GM12878 (cell line): Measurements from ENCODE around the gene SF3B5. TPM values are rescaled to one million over a fixed set of nuclear protein-coding genes. Genes with fewer than 3 reads are reported as not detected.
"Not testable (repeated sequence)": the region's sequence is repeated elsewhere in the genome, so short reads cannot be mapped to it uniquely, and the experiment has no call there.

Source experiments
- ATAC-seq: fragments of 200-7000 bp; cut with Tn5 transposase; 3 replicates; pipeline ENCODE4 v1.9.1; 2020; ENCODE audit warnings: mild to moderate bottlenecking, moderate library complexity
- BruUV-seq: library from RNA; stranded (reverse); fragments of 400-500 nt; replicated peaks from 2 replicates; lab custom pipeline; 2021; lab: Mats Ljungman, UMichigan
- CTCF ChIA-PET: fragments of 300-600 bp; sonication (Branson Sonifier 250); formaldehyde crosslinking; extraction: SDS; loops from one replicate; lab custom pipeline; 2021; ENCODE audit warnings: inconsistent platforms; lab: Yijun Ruan, JAX
- POLR2A ChIA-PET: fragments of 350-600 bp; formaldehyde crosslinking; extraction: SDS; loops from one replicate; lab custom pipeline; 2021; ENCODE audit warnings: inconsistent platforms; lab: Charles Lee
- RAD21 ChIA-PET: fragments of 300-600 bp; sonication (Branson Sonifier 250); formaldehyde crosslinking; loops from one replicate; lab custom pipeline; 2023; ENCODE audit warnings: antibody characterized with exemption; ENCODE audit not compliant: unreplicated experiment; lab: Charles Lee
- SMC1A ChIA-PET: fragments of 300-600 bp; sonication (Branson Sonifier 250); formaldehyde crosslinking; loops from one replicate; lab custom pipeline; 2023; ENCODE audit not compliant: unreplicated experiment, uncharacterized antibody; lab: Charles Lee
- DNase-seq: peaks from one replicate; pipeline ENCODE4 v3.0.0-alpha.2; 2011; ENCODE audit warnings: low read depth, low spot score
- FAIRE-seq: peaks from 3 replicates; lab custom pipeline; 2011; peaks lifted over from hg19 to GRCh38; lab: Jason Lieb, UNC
- H2AFZ ChIP-seq: 2 replicates; pipeline ENCODE4 v1.6.0; 2011; ENCODE audit warnings: low read depth, low read length, control low read depth; ENCODE audit not compliant: control insufficient read depth
- H3K27ac ChIP-seq: 2 replicates; pipeline ENCODE4 v1.5.1; 2011; ENCODE audit warnings: control low read depth; ENCODE audit not compliant: control insufficient read depth, insufficient read depth
- H3K27me3 ChIP-seq, 2 experiments: replicated peaks in 1 of 2; 2 replicates each; pipeline versions ENCODE4 v1.6.0 to v1.6.1; 2011; ENCODE audit warnings: low read length in 1 of 2; ENCODE audit not compliant: control insufficient read depth in 2 of 2, insufficient read depth in 2 of 2
- H3K36me3 ChIP-seq, 2 experiments: 2 replicates each; pipeline ENCODE4 v1.5.1; 2011; ENCODE audit warnings: low read length in 1 of 2; ENCODE audit not compliant: control insufficient read depth in 2 of 2, insufficient read depth in 2 of 2
- H3K4me1 ChIP-seq: 2 replicates; pipeline ENCODE4 v1.6.1; 2011; ENCODE audit warnings: mild to moderate bottlenecking, low read length, moderate library complexity, mixed read lengths; ENCODE audit not compliant: control insufficient read depth, insufficient read depth
- H3K4me2 ChIP-seq: 2 replicates; pipeline ENCODE4 v1.6.0; 2011; ENCODE audit warnings: control low read depth; ENCODE audit not compliant: control insufficient read depth, insufficient read depth
- H3K4me3 ChIP-seq: fragments of 200-600 bp; sonication (generic); 2 replicates; pipeline ENCODE4 v1.5.1; 2016
- H3K79me2 ChIP-seq: 2 replicates; pipeline ENCODE4 v1.6.0; 2011; ENCODE audit warnings: low read length; ENCODE audit not compliant: control insufficient read depth, insufficient read depth
- H3K9ac ChIP-seq: 2 replicates; pipeline ENCODE4 v1.8.0; 2011; ENCODE audit warnings: low read length, control low read depth, mixed read lengths; ENCODE audit not compliant: control insufficient read depth, insufficient read depth
- H3K9me3 ChIP-seq: replicated peaks from 3 replicates; pipeline ENCODE4 v1.5.1; 2011; ENCODE audit warnings: mild to moderate bottlenecking, low read length; ENCODE audit not compliant: control insufficient read depth, insufficient read depth
- H4K20me1 ChIP-seq: 2 replicates; pipeline ENCODE4 v1.6.0; 2011; ENCODE audit not compliant: control insufficient read depth, insufficient read depth
- NBN ChIP-seq: fragments of 450-650 bp; IDR thresholded peaks from 2 replicates; pipeline ENCODE4 v1.6.1; 2016
- NRF1 ChIP-seq: conservative IDR thresholded peaks from 2 replicates; pipeline ENCODE4 v1.6.1; 2011; ENCODE audit warnings: mild to moderate bottlenecking, low read depth, low read length, improper control_type of control experiment
- RAD51 ChIP-seq: fragments of 450-650 bp; IDR thresholded peaks from 2 replicates; pipeline ENCODE4 v1.6.1; 2016; ENCODE audit warnings: moderate library complexity, mild to moderate bottlenecking, inconsistent platforms
- RCOR1 ChIP-seq: conservative IDR thresholded peaks from 2 replicates; pipeline ENCODE4 v1.6.1; 2012; ENCODE audit warnings: low read depth, low read length, improper control_type of control experiment
- RELA ChIP-seq: fragments of 450-650 bp; IDR thresholded peaks from 2 replicates; pipeline ENCODE4 v1.8.0; 2014; ENCODE audit warnings: borderline replicate concordance; ENCODE audit not compliant: partially characterized antibody
- REST ChIP-seq: IDR thresholded peaks from 2 replicates; pipeline ENCODE4 v1.6.1; 2012; ENCODE audit warnings: mild to moderate bottlenecking, low read depth, low read length
- YY1 ChIP-seq: IDR thresholded peaks from 2 replicates; pipeline ENCODE4 v1.6.1; 2011; ENCODE audit warnings: low read depth, mild to moderate bottlenecking, low read length
- WGBS: methylation state at CpG from one replicate; pipeline ENCODE4 v1.1.6; 2016; ENCODE audit warnings: low lambda C conversion rate; ENCODE audit not compliant: insufficient replicate concordance, insufficient coverage; ENCODE audit errors: missing lambda C conversion rate; 5-methylcytosine and 5-hydroxymethylcytosine counted together
- in situ Hi-C: fragments of 300-500 bp; cut with MboI; formaldehyde crosslinking; loops from 9 replicates; pipeline ENCODE4 v1.14.3; 2018; ENCODE audit warnings: mixed read lengths
- intact Hi-C: fragments of 100-400 bp; cut with micrococcal nuclease; formaldehyde crosslinking; loops from one replicate; pipeline ENCODE4 v1.14.2; 2022; ENCODE audit not compliant: unreplicated experiment
- polyA plus RNA-seq, 11 experiments: library from polyadenylated mRNA; depleted of rRNA in 4 of 11; unstranded in 6 of 11; stranded (reverse) in 5 of 11; fragments of >200 nt; fragmentation: Nextera tagmentation in 4 of 11; fragmentation: Illumina TruSeq in 1 of 11; extraction: Ambion mirVana in 4 of 11; extraction: Trizol in 1 of 11; gene quantifications; 1 replicate in 1 of 11; 2 replicates in 10 of 11; pipeline versions ENCODE4 v1.2.1 to v1.2.3, GENCODE V29; 2011 to 2016; ENCODE audit warnings: inconsistent platforms in 2 of 11, missing spikeins in 2 of 11, low read depth in 1 of 11
- total RNA-seq, 4 experiments: library from RNA; depleted of rRNA in 3 of 4; stranded (reverse); fragments of >200 nt in 3 of 4; fragmentation: Illumina TruSeq in 1 of 4; extraction: Trizol in 1 of 4; gene quantifications; 2 replicates each; pipeline versions ENCODE4 v1.2.1 to v1.2.3, GENCODE V29; 2013 to 2021

SF3B5 gene
- total and polyA plus RNA-seq, 10 of the 15 experiments (the other 5 are each of a cell fraction or from before 2014, with no cell fraction given) = 220 to 864 (median 341) TPM

- WGBS = 99% methylated on average over 5 of the region's 5 CpGs
- in situ Hi-C loops = no loop called here
- ChIA-PET RAD21 (no interaction called here), POLR2A (interaction anchor here (0.6 kb wide), 1 partner anchor 66 kb away, joined by 4 read pairs; no protein-coding TSS in a partner anchor), CTCF (interaction anchor here (1.4 kb wide), 1 partner anchor 349 kb away, joined by 3 read pairs; no protein-coding TSS in a partner anchor), SMC1A (interaction anchor here (1.3 to 1.6 kb wide), 2 partner anchors 10 to 11 kb away, joined by 3 to 6 read pairs; no protein-coding TSS in a partner anchor)
- no peaks in the 10 kb centered on the region for H3K36me3 ChIP-seq
- no peaks in the 10 kb centered on the region for H3K9me3 ChIP-seq
- FAIRE-seq (no peak), ATAC-seq (no peak), DNase-seq (no peak)
- H3K9ac ChIP-seq = no peak overlapping the region
- intact Hi-C loops = no loop called here
- H3K4me2 ChIP-seq = no peak overlapping the region
- no peaks in the 10 kb centered on the region for H3K79me2 ChIP-seq
- no peaks in the 10 kb centered on the region for H3K27me3 ChIP-seq
- H4K20me1 ChIP-seq = no peaks in the 10 kb centered on the region
- H3K4me1 ChIP-seq = peaks cover 5% of the 10 kb centered on the region
- H3K4me3 ChIP-seq = no peak overlapping the region
- H3K27ac ChIP-seq = no peak overlapping the region
- no peak for TF ChIP-seq REST
- no peak for TF ChIP-seq RELA
- TF ChIP-seq RCOR1 = no peak
- TF ChIP-seq RAD51 = no peak
- TF ChIP-seq NBN = no peak
- no peak for TF ChIP-seq YY1
- no peak for TF ChIP-seq NRF1
- TF ChIP-seq, all 136 proteins: peak for 0
- no TSS peak for BruUV-seq
- no peak overlapping the region for H2AFZ ChIP-seq
These were observed 38.0 kb upstream of the SF3B5 start for GRCh38 chr6:144133225-144133821.

- H3K9ac ChIP-seq, H3K36me3 ChIP-seq, H3K4me3 ChIP-seq, ATAC-seq, in situ Hi-C loops, H3K27me3 ChIP-seq, H3K9me3 ChIP-seq, H3K27ac ChIP-seq, BruUV-seq, H3K79me2 ChIP-seq, DNase-seq, H2AFZ ChIP-seq, H3K4me1 ChIP-seq, FAIRE-seq, H4K20me1 ChIP-seq, H3K4me2 ChIP-seq, intact Hi-C loops: not testable (repeated sequence)
- POLR2A ChIA-PET = interaction anchor here (0.8 kb wide), 1 partner anchor 12 kb away, joined by 3 read pairs; no protein-coding TSS in a partner anchor
- CTCF ChIA-PET = interaction anchor here (0.7 to 1.4 kb wide), 3 partner anchors 86 to 608 kb away, joined by 4 to 5 read pairs (median 4); no protein-coding TSS in a partner anchor
- SMC1A ChIA-PET = interaction anchor here (1.3 kb wide), 3 partner anchors 11 to 86 kb away, joined by 3 to 6 read pairs (median 3); no protein-coding TSS in a partner anchor
- RAD21 ChIA-PET = interaction anchor here (0.9 kb wide), 1 partner anchor 1657 kb away, joined by 3 read pairs; no protein-coding TSS in a partner anchor
These were observed 36.9 kb upstream of the SF3B5 start for GRCh38 chr6:144132167-144132690.
